PFSK-1 (cell line): ENCODE data around the gene ARF4.

Experiments used
- POLR2AphosphoS5 ChIP-seq: IDR thresholded peaks from 2 replicates; pipeline ENCODE4 v1.6.1; 2012; ENCODE audit warnings: low read depth, mild to moderate bottlenecking, control low read depth, low read length, moderate library complexity
- SIN3A ChIP-seq: IDR thresholded peaks from 2 replicates; pipeline ENCODE4 v1.6.1; 2012; ENCODE audit warnings: mild to moderate bottlenecking, low read length, moderate library complexity, borderline replicate concordance; ENCODE audit not compliant: insufficient read depth
- TAF1 ChIP-seq: IDR thresholded peaks from 2 replicates; pipeline ENCODE4 v1.6.1; 2012; ENCODE audit warnings: low read length, control low read depth, borderline replicate concordance; ENCODE audit not compliant: insufficient read depth
- TF ChIP-seq, protein P1 (sequence below), 2 experiments: IDR thresholded peaks; 2 replicates each; pipeline versions ENCODE4 v1.6.1 to v1.8.0; 2011 to 2012; ENCODE audit warnings: low read depth in 2 of 2, low read length in 2 of 2, control low read depth in 1 of 2, inconsistent platforms in 1 of 2, mild to moderate bottlenecking in 1 of 2, moderate library complexity in 1 of 2; ENCODE audit not compliant: insufficient read depth in 1 of 2

- TF ChIP-seq, protein P1, sequence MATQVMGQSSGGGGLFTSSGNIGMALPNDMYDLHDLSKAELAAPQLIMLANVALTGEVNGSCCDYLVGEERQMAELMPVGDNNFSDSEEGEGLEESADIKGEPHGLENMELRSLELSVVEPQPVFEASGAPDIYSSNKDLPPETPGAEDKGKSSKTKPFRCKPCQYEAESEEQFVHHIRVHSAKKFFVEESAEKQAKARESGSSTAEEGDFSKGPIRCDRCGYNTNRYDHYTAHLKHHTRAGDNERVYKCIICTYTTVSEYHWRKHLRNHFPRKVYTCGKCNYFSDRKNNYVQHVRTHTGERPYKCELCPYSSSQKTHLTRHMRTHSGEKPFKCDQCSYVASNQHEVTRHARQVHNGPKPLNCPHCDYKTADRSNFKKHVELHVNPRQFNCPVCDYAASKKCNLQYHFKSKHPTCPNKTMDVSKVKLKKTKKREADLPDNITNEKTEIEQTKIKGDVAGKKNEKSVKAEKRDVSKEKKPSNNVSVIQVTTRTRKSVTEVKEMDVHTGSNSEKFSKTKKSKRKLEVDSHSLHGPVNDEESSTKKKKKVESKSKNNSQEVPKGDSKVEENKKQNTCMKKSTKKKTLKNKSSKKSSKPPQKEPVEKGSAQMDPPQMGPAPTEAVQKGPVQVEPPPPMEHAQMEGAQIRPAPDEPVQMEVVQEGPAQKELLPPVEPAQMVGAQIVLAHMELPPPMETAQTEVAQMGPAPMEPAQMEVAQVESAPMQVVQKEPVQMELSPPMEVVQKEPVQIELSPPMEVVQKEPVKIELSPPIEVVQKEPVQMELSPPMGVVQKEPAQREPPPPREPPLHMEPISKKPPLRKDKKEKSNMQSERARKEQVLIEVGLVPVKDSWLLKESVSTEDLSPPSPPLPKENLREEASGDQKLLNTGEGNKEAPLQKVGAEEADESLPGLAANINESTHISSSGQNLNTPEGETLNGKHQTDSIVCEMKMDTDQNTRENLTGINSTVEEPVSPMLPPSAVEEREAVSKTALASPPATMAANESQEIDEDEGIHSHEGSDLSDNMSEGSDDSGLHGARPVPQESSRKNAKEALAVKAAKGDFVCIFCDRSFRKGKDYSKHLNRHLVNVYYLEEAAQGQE (IDR thresholded peaks at IDR 0.05; ENCODE audit: insufficient read depth in 1 of 2, low read depth in 2 of 2, low read length in 2 of 2) = no peak
- TF ChIP-seq TAF1 (no peak), POLR2AphosphoS5 (no peak), SIN3A (no peak)
These were observed 40.0 kb downstream of the ARF4 start for GRCh38 chr3:57557085-57557537.
